ENCODE measurements around the gene MRPS12. TPM values are rescaled to one million over a fixed set of nuclear protein-coding genes. Genes with fewer than 3 reads are reported as not detected.

MRPS12 gene
- total RNA-seq, 6 donors from 2014 or later = 3.1 to 38.3 (median 26.0) TPM

- no peak for ATAC-seq (ENCODE audit: low FRiP score in 2 of 2)
- WGBS, 2 donors = 98 to 100% methylated on average over 2 to 3 of the region's 3 CpGs
- Histone ChIP-seq H3K4me1 (peaks cover 9 to 13% (median 10%) of the 10 kb centered on the region in 4 donors), H3K27me3 (no peaks in the 10 kb centered on the region), H3K36me3 (peaks cover 0 to 15% (median 0%) of the 10 kb centered on the region in 4 donors), H3K9me3 (no peaks in the 10 kb centered on the region), H3K4me3 (no peak overlapping the region), H3K27ac (no peak overlapping the region)
- TF ChIP-seq POLR2A (IDR thresholded peaks at IDR 0.05) (no peak), EP300 (IDR thresholded peaks at IDR 0.05) (no peak), CTCF (IDR thresholded peaks at IDR 0.05) (no peak), POLR2AphosphoS5 (IDR thresholded peaks at IDR 0.05) (no peak)
- DNase-seq = no peak
Measured at GRCh38 chr19:38945562-38946228, 15.0 kb downstream of the MRPS12 start.

GRCh38 chr19:38946229-38947010 is 15.7 kb downstream of the MRPS12 start:
- 72 to 81% methylated on average over 4 to 11 of the region's 11 CpGs for WGBS, 2 donors
- no peak for TF ChIP-seq CTCF (IDR thresholded peaks at IDR 0.05)
- no peak for TF ChIP-seq POLR2AphosphoS5 (IDR thresholded peaks at IDR 0.05)
- TF ChIP-seq POLR2A (IDR thresholded peaks at IDR 0.05) = no peak
- no peak for TF ChIP-seq EP300 (IDR thresholded peaks at IDR 0.05)
- Histone ChIP-seq H3K9me3 (no peaks in the 10 kb centered on the region), H3K36me3 (peaks cover 0 to 15% (median 0%) of the 10 kb centered on the region in 4 donors), H3K27me3 (no peaks in the 10 kb centered on the region), H3K4me1 (peaks cover 9 to 13% (median 10%) of the 10 kb centered on the region in 4 donors), H3K27ac (no peak overlapping the region), H3K4me3 (no peak overlapping the region)
- no peak for DNase-seq
- ATAC-seq (ENCODE audit: low FRiP score in 2 of 2) = no peak

- peak overlapping the region in 3 of 4 donors; percentile 40 to 51 (median 49) for H3K4me3 ChIP-seq
- H3K27me3 ChIP-seq = no peaks in the 10 kb centered on the region
- peaks cover 9 to 13% (median 10%) of the 10 kb centered on the region in 4 donors for H3K4me1 ChIP-seq
- 22 to 23% methylated on average over 16 to 34 of the region's 72 CpGs for WGBS, 2 donors
- peak; percentile 91 to 95 for DNase-seq
- H3K9me3 ChIP-seq = no peaks in the 10 kb centered on the region
- ATAC-seq (ENCODE audit: low FRiP score in 2 of 2) = peak; percentile 90 to 93
- peaks cover 0 to 12% (median 0%) of the 10 kb centered on the region in 4 donors for H3K36me3 ChIP-seq
- H3K27ac ChIP-seq = no peak overlapping the region
- TF ChIP-seq CTCF (IDR thresholded peaks at IDR 0.05) (no peak), POLR2A (IDR thresholded peaks at IDR 0.05) (no peak)
Measured at GRCh38 chr19:38949580-38950367, 19.0 kb downstream of the MRPS12 start.

GRCh38 chr19:38951187-38951586 is 20.4 kb downstream of the MRPS12 start:
- no peaks in the 10 kb centered on the region for H3K9me3 ChIP-seq
- TF ChIP-seq POLR2AphosphoS5 (IDR thresholded peaks at IDR 0.05) = no peak
- no peak for TF ChIP-seq POLR2A (IDR thresholded peaks at IDR 0.05)
- TF ChIP-seq CTCF (IDR thresholded peaks at IDR 0.05) = no peak
- no peak for TF ChIP-seq EP300 (IDR thresholded peaks at IDR 0.05)
- H3K4me3 ChIP-seq = no peak overlapping the region
- ATAC-seq (ENCODE audit: low FRiP score in 2 of 2) (no peak), DNase-seq (no peak)
- 80 to 94% methylated on average over 3 of the region's 3 CpGs for WGBS, 2 donors
- no peak overlapping the region for H3K27ac ChIP-seq
- peaks cover 0 to 6% (median 0%) of the 10 kb centered on the region in 4 donors for H3K36me3 ChIP-seq
- H3K4me1 ChIP-seq = peaks cover 9 to 13% (median 10%) of the 10 kb centered on the region in 4 donors
- H3K27me3 ChIP-seq = no peaks in the 10 kb centered on the region

Data from upper lobe of left lung (tissue), 6 donors.